ENCODE results near the gene REV3L. TPM values are rescaled to one million over a fixed set of nuclear protein-coding genes. Genes with fewer than 3 reads are reported as not detected.

Gene REV3L
- total and polyA plus RNA-seq, 2 of the 8 experiments (the other 6 are each of a cell fraction or from before 2014, with no cell fraction given) = 2.1 to 6.6 TPM

- Histone ChIP-seq H2BK120ac (replicated peaks; ENCODE audit: low read depth, low read length) (no peak overlapping the region), H3K9me3 (ENCODE audit: insufficient read depth in 2 of 2, low read depth in 1 of 2, low read length in 1 of 2) (no peaks in the 10 kb centered on the region; a peak in 1 of 4 replicates), H3K56ac (replicated peaks; ENCODE audit: insufficient read length, low read depth, low read length) (no peak overlapping the region), H3K79me1 (ENCODE audit: low read depth, low read length) (no peaks in the 10 kb centered on the region), H3K18ac (ENCODE audit: extremely low read depth, low read length) (no peak overlapping the region), H2BK15ac (ENCODE audit: low read length) (no peak overlapping the region), H3K4me1 (replicated peaks in 1 of 4; ENCODE audit: control insufficient read depth in 3 of 4, insufficient read depth in 4 of 4, low read length in 3 of 4) (peaks cover 0 to 10% (median 4%) of the 10 kb centered on the region in 4 experiments; a peak in 3 of 7 replicates), H2BK20ac (ENCODE audit: low read length) (no peak overlapping the region), H3K14ac (ENCODE audit: insufficient read length) (no peak overlapping the region), H3K36me3 (ENCODE audit: control insufficient read depth in 2 of 4, insufficient read depth in 4 of 4, low read length in 3 of 4) (no peaks in the 10 kb centered on the region), H3K9ac (replicated peaks in 1 of 4; ENCODE audit: extremely low read depth in 1 of 4, low read depth in 3 of 4, low read length in 3 of 4) (no peak overlapping the region), H2AK5ac (ENCODE audit: low read depth, low read length) (no peak overlapping the region), H4K20me1 (replicated peaks in 1 of 2; ENCODE audit: control insufficient read depth in 1 of 2, insufficient read depth in 2 of 2, low read length in 2 of 2) (no peaks in the 10 kb centered on the region), H3K4me3 (ENCODE audit: extremely low read depth in 1 of 4, insufficient read depth in 2 of 4, low read depth in 3 of 4, low read length in 4 of 4) (no peak overlapping the region), H4K91ac (replicated peaks; ENCODE audit: insufficient read length, low read length) (no peak overlapping the region), H2AFZ (ENCODE audit: low read length) (no peak overlapping the region), H3K4ac (replicated peaks; ENCODE audit: insufficient read length, low read depth, low read length) (no peak overlapping the region), H3K27me3 (replicated peaks in 1 of 4; ENCODE audit: control insufficient read depth in 3 of 4, extremely low read depth in 1 of 4, insufficient read depth in 3 of 4, low read length in 3 of 4) (no peaks in the 10 kb centered on the region), H3K27ac (ENCODE audit: low read depth, low read length) (no peak overlapping the region), H3K23me2 (ENCODE audit: low read depth, low read length) (no peaks in the 10 kb centered on the region; the same call in 1 of the 2 replicates), H4K5ac (ENCODE audit: insufficient read length, low read depth, low read length) (no peak overlapping the region), H2BK5ac (ENCODE audit: low read depth, low read length) (no peak overlapping the region), H2BK12ac (ENCODE audit: low read depth, low read length) (no peak overlapping the region), H4K8ac (ENCODE audit: extremely low read depth, insufficient read depth, low read length) (no peak overlapping the region), H3K23ac (ENCODE audit: insufficient read length) (no peak overlapping the region), H3K4me2 (ENCODE audit: insufficient read depth in 1 of 2, low read depth in 2 of 2, low read length in 2 of 2) (peak overlapping the region in 1 of 2 experiments; percentile 24; a peak in 1 of 4 replicates), H3K79me2 (ENCODE audit: control insufficient read depth in 1 of 2, insufficient read depth in 2 of 2, low read length in 2 of 2) (peaks cover 0 to 15% of the 10 kb centered on the region in 2 experiments; a peak in 2 of 4 replicates)
- ChIA-PET CTCF (ENCODE audit: partially characterized antibody) (interaction anchor here (1.5 to 2.0 kb wide), 3 partner anchors 13 to 62 kb away, joined by 3 to 5 read pairs (median 4); no protein-coding TSS in a partner anchor), POLR2A (ENCODE audit: partially characterized antibody) (interaction anchor here (0.8 to 1.2 kb wide), 2 partner anchors 11 to 20 kb away, joined by 3 to 4 read pairs; no protein-coding TSS in a partner anchor)
- DNase-seq (ENCODE audit: low read depth in 1 of 2, low spot score in 2 of 2) (no peak), FAIRE-seq (no peak)
- 79% methylated on average over 2 of the region's 2 CpGs; no CpG with 5 or more reads in 1 of the 2 experiments for WGBS, 2 experiments (ENCODE audit: extremely low coverage in 1 of 2, insufficient coverage in 1 of 2, insufficient read length in 1 of 2, insufficient replicate concordance in 2 of 2, low coverage in 1 of 2, low lambda C conversion rate in 2 of 2, missing lambda C conversion rate in 1 of 2)
- TF ChIP-seq, protein P1, sequence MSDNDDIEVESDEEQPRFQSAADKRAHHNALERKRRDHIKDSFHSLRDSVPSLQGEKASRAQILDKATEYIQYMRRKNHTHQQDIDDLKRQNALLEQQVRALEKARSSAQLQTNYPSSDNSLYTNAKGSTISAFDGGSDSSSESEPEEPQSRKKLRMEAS (IDR thresholded peaks at IDR 0.05) = no peak
- TF ChIP-seq, protein P2, sequence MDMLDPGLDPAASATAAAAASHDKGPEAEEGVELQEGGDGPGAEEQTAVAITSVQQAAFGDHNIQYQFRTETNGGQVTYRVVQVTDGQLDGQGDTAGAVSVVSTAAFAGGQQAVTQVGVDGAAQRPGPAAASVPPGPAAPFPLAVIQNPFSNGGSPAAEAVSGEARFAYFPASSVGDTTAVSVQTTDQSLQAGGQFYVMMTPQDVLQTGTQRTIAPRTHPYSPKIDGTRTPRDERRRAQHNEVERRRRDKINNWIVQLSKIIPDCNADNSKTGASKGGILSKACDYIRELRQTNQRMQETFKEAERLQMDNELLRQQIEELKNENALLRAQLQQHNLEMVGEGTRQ (IDR thresholded peaks at IDR 0.05; ENCODE audit: low read length) = no peak
- TF ChIP-seq TBP (IDR thresholded peaks at IDR 0.05; ENCODE audit: low read depth, low read length) (no peak), MAFK (IDR thresholded peaks at IDR 0.05; ENCODE audit: low read depth, low read length) (no peak), POU5F1 (IDR thresholded peaks at IDR 0.05; ENCODE audit: low read depth, low read length) (no peak), GABPA (IDR thresholded peaks at IDR 0.05; ENCODE audit: borderline replicate concordance, insufficient read depth, low read length) (no peak)
Observed at GRCh38 chr6:111503660-111504059, 20.6 kb upstream of the REV3L start.

All from H1 (cell line).